OCI-LY3 (cell line): ENCODE measurements around the gene SH3PXD2B.

Source experiments
- H2AFZ ChIP-seq: fragments of 200-600, 300-600 bp; shearing (Covaris generic); 2 replicates; pipeline ENCODE4 v1.6.0; 2014; ENCODE audit warnings: antibody characterized with exemption, low read depth, low read length
- H3K27ac ChIP-seq: fragments of 200-600, 300-600 bp; sonication (generic); 2 replicates; pipeline ENCODE4 v1.5.1; 2014; ENCODE audit warnings: mild to moderate bottlenecking, low read length, moderate library complexity, mixed read lengths
- H3K27me3 ChIP-seq: fragments of 200-600, 300-600 bp; sonication (generic); 2 replicates; pipeline ENCODE4 v1.6.1; 2014; ENCODE audit warnings: low read depth, low read length, mixed read lengths
- H3K36me3 ChIP-seq: fragments of 200-600, 300-600 bp; sonication (generic); replicated peaks from 2 replicates; pipeline ENCODE3; 2014; ENCODE audit warnings: low read depth, low read length, mixed read lengths
- H3K4me1 ChIP-seq: fragments of 300-600, 200-600 bp; sonication (generic); 2 replicates; pipeline ENCODE4 v1.6.1; 2014; ENCODE audit warnings: low read length, mixed read lengths
- H3K4me2 ChIP-seq: fragments of 200-600, 300-600 bp; sonication (generic); 2 replicates; pipeline ENCODE4 v1.6.1; 2014; ENCODE audit warnings: low read length, mixed read lengths
- H3K4me3 ChIP-seq: fragments of 300-600, 200-600 bp; sonication (generic); 2 replicates; pipeline ENCODE4 v1.5.1; 2014; ENCODE audit warnings: antibody characterized with exemption, mild to moderate bottlenecking, low read length, moderate library complexity
- H3K79me2 ChIP-seq: fragments of 300-600, 200-600 bp; shearing (Covaris generic); 2 replicates; pipeline ENCODE4 v1.6.1; 2014; ENCODE audit warnings: mild to moderate bottlenecking, low read length, mixed read lengths
- H3K9ac ChIP-seq: fragments of 300-600, 200-600 bp; shearing (Covaris generic); 2 replicates; pipeline ENCODE4 v1.6.0; 2014; ENCODE audit warnings: mild to moderate bottlenecking, low read length, moderate library complexity
- H3K9me3 ChIP-seq: fragments of 200-600, 300-600 bp; shearing (Covaris generic); 2 replicates; pipeline ENCODE4 v1.6.1; 2014; ENCODE audit warnings: low read length, mixed read lengths; ENCODE audit not compliant: insufficient read depth
- H4K20me1 ChIP-seq: fragments of 200-600, 300-600 bp; sonication (generic); 2 replicates; pipeline ENCODE4 v1.6.1; 2016; ENCODE audit warnings: low read length, mixed read lengths; ENCODE audit not compliant: insufficient read depth
- EZH2phosphoT487 ChIP-seq: fragments of 200-600 bp; shearing (Covaris generic); IDR thresholded peaks from 2 replicates; pipeline ENCODE4 v1.6.1; 2018; ENCODE audit warnings: antibody characterized with exemption, mixed run types, low read depth
- TF ChIP-seq, protein P1 (sequence below): fragments of 200-600, 300-600 bp; sonication (generic); IDR thresholded peaks from 2 replicates; pipeline ENCODE4 v1.5.1; 2014; ENCODE audit warnings: antibody characterized with exemption, low read length, low read depth

SH3PXD2B gene

DNA sequence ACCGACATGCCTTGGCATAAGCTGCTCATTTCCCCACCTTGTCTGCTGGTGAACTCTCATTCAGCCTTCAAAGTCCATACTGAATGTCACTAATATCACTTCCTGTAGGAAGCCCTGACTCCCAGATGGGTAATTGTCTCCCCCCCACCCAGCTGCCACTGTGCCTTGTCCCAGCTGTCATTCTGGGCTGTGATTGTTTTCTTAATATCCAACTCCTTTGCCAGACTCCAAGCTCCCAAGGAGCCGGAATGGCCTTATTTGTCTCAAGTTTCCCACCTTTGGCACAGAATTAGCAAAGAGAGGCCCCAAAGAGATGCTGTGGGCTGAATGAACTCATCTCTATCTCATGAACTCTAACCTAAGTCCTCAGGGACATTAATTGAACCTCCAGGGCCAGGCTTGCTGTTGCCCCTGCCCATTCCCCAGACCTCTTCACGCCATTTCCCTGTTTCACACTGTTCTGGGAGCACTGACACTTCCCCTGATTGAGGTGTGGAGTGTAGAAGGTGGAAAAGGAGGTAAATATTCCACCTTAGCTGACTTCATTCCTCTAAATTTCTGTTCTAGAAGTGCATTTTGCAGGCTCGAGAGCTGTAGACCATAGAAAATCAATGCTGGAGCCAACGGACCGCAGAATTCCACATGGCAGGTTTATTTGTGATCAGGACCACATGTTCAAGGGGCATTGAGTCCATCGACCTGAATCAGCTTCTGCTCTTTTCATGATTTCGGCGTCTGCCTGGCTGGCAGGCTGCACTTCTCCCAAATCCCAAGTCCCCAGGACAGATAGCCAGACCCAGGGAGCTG, 4.9 kb upstream of the SH3PXD2B start:
- Histone ChIP-seq H3K79me2 (no peaks in the 10 kb centered on the region), H3K9me3 (no peaks in the 10 kb centered on the region), H3K4me3 (no peak overlapping the region), H3K9ac (no peak overlapping the region), H3K4me1 (0 out of 2 replicates have a peak, but pooled peaks cover 5% of the 10 kb centered on the region), H4K20me1 (no peaks in the 10 kb centered on the region), H3K36me3 (no peaks in the 10 kb centered on the region), H3K27ac (no peak overlapping the region), H2AFZ (no peak overlapping the region), H3K4me2 (no peak overlapping the region), H3K27me3 (peaks cover 23% of the 10 kb centered on the region)
- TF ChIP-seq, protein P1, sequence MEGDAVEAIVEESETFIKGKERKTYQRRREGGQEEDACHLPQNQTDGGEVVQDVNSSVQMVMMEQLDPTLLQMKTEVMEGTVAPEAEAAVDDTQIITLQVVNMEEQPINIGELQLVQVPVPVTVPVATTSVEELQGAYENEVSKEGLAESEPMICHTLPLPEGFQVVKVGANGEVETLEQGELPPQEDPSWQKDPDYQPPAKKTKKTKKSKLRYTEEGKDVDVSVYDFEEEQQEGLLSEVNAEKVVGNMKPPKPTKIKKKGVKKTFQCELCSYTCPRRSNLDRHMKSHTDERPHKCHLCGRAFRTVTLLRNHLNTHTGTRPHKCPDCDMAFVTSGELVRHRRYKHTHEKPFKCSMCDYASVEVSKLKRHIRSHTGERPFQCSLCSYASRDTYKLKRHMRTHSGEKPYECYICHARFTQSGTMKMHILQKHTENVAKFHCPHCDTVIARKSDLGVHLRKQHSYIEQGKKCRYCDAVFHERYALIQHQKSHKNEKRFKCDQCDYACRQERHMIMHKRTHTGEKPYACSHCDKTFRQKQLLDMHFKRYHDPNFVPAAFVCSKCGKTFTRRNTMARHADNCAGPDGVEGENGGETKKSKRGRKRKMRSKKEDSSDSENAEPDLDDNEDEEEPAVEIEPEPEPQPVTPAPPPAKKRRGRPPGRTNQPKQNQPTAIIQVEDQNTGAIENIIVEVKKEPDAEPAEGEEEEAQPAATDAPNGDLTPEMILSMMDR = no peak
- TF ChIP-seq EZH2phosphoT487 = no peak

DNA sequence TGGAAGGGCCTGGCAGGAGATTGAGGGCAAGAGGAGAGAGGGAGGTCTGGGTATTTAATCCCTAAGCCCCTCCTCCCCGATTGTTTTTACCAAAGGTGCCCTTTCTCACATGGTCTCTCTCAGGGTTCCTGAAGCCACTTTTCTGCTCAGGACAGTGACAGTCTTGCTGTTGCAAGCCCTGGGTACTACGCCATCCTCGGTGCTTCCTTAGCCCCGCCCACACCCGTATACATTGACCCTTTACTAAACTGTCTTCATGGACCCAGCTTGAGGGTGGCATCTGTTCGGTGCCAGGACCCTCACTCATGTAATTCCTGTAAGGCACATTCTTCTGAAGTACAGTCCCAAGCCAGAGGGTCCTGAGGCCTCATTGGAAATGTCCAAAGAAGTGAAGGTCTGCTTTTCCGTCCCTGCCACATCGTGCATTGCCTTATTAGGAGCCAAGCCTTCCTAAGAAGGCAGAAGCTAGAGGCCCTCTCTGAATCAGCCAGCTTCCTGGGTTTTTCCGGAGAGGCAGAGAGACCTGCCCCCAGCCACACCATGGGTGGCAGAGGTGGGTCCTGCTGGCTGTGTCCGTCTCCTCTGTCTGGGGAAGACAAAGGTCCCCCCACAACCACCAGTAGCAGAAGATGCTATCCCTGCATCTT, 1.9 kb upstream of the SH3PXD2B start:
- Histone ChIP-seq H3K9me3 (no peaks in the 10 kb centered on the region), H3K36me3 (no peaks in the 10 kb centered on the region), H3K79me2 (no peaks in the 10 kb centered on the region), H2AFZ (no peak overlapping the region), H3K27me3 (peaks cover 42% of the 10 kb centered on the region), H3K27ac (no peak overlapping the region), H3K4me1 (0 out of 2 replicates have a peak, but pooled peaks cover 7% of the 10 kb centered on the region), H3K4me2 (no peak overlapping the region), H4K20me1 (no peaks in the 10 kb centered on the region), H3K9ac (no peak overlapping the region), H3K4me3 (no peak overlapping the region)
- TF ChIP-seq, protein P1 = no peak
- no peak for TF ChIP-seq EZH2phosphoT487

DNA sequence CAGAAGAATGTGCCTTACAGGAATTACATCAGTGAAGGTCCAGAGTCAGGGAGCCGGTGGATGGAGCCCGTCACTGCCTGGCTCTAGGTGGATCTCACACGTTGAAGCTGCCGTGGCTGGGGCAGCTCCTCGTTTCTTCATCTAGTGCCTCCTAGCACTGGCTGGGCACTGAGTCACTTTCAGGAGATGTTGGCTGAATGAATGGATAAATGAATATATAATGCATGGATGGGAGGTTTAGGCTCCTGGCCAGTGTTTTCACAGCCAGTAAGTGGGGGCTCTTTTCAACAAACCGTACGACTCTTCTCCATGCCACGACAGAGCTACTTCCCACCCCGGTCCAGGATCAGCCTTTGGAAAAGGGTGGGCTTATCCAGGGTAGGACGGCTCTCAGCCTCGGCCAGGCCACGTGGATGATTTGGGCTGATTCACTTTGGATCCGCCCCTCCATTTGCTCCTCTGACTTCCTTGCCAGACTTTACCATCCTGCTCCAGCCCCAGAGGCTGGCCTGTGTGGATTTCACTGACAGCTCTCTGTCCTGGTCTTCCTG, 1.3 kb upstream of the SH3PXD2B start:
- H3K79me2 ChIP-seq = no peaks in the 10 kb centered on the region
- H4K20me1 ChIP-seq = no peaks in the 10 kb centered on the region
- H3K4me2 ChIP-seq = no peak overlapping the region
- no peak overlapping the region for H2AFZ ChIP-seq
- peaks cover 42% of the 10 kb centered on the region for H3K27me3 ChIP-seq
- H3K4me1 ChIP-seq = 0 out of 2 replicates have a peak, but pooled peaks cover 7% of the 10 kb centered on the region
- H3K27ac ChIP-seq = no peak overlapping the region
- TF ChIP-seq EZH2phosphoT487 = no peak
- TF ChIP-seq, protein P1 = no peak
- no peak overlapping the region for H3K4me3 ChIP-seq
- no peaks in the 10 kb centered on the region for H3K9me3 ChIP-seq
- H3K36me3 ChIP-seq = no peaks in the 10 kb centered on the region
- H3K9ac ChIP-seq = no peak overlapping the region

DNA sequence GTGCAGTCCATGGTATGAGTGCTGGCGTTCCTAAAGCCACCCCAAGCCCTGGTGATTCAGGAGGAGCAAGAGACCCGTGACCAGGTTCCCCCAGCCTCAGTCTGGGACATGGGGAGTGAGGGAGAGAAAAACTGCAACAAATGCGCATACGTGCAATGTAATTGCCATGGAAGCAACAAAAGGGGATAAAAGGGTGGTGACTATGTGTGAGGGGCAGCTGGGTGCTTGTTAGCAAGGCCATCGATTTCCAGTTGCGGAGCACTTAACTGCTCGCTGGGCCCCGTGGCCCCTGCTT, 709 bp upstream of the SH3PXD2B start:
- peak overlapping the region; percentile 88; the same call in 1 of the 2 replicates for H2AFZ ChIP-seq
- 0 out of 2 replicates have a peak, but pooled peaks cover 7% of the 10 kb centered on the region for H3K4me1 ChIP-seq
- H3K79me2 ChIP-seq = no peaks in the 10 kb centered on the region
- H3K27me3 ChIP-seq = peaks cover 41% of the 10 kb centered on the region
- H3K36me3 ChIP-seq = no peaks in the 10 kb centered on the region
- H4K20me1 ChIP-seq = no peaks in the 10 kb centered on the region
- peak overlapping the region; percentile 50; the same call in 1 of the 2 replicates for H3K9ac ChIP-seq
- H3K27ac ChIP-seq = no peak overlapping the region
- H3K9me3 ChIP-seq = no peaks in the 10 kb centered on the region
- H3K4me3 ChIP-seq = peak overlapping the region; percentile 85
- TF ChIP-seq, protein P1 = no peak
- TF ChIP-seq EZH2phosphoT487 = no peak
- peak overlapping the region; percentile 84 for H3K4me2 ChIP-seq
